Measurements from ENCODE around the gene FAM171A2.

The FAM171A2 gene

GRCh38 chr17:44361292-44362260 lies 2.1 kb downstream of the FAM171A2 start:
- no peak for DNase-seq (ENCODE audit: extremely low read depth in 1 of 2, low read depth in 1 of 2)

DNA sequence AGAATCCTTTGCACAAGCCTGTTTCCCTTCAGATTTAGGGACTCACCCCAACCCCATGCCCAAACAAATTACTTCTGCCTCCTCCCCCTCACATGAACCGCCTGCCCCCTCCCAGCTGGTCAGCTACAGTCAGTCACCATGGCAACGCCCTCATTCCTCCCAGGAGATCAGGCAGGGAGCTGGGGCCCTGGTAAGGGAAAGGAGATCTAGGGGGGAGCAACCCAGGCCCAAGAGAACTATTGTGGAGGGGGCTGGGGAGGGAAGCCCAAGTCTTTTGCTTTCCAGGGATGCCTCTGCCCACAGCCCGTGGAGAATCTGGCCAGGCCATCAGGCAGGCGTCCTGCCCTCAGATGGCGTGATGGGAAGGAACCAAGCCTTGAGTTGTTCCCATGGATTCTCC lies 2.8 kb downstream of the FAM171A2 start:
- DNase-seq (ENCODE audit: extremely low read depth in 1 of 2, low read depth in 1 of 2) = no peak

DNA sequence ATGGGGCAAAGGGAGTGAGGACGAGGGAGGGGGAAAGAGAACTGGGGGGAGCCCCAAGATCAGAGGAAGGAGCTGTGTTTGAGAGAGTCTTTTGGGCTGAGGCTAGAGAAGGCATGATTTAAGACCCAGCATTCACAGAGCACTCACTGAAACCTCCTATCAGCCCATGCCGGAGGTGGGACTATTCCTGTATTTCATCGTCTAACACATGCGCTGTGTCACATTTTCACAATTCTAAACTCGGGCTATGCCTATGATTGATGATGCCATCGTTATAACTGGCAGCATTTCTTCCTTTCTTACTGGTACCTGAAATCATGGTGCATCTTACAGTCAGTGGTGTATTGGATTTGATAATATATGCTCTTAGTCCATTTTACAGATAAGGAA lies 3.5 kb downstream of the FAM171A2 start:
- no peak for DNase-seq (ENCODE audit: extremely low read depth in 1 of 2, low read depth in 1 of 2)

GRCh38 chr17:44359458-44360143 lies 4.1 kb downstream of the FAM171A2 start:
- no peak for DNase-seq (ENCODE audit: extremely low read depth in 1 of 2, low read depth in 1 of 2)

- no peak for DNase-seq (ENCODE audit: extremely low read depth in 1 of 2, low read depth in 1 of 2)
These were observed 4.6 kb downstream of the FAM171A2 start for GRCh38 chr17:44359006-44359405.

DNA sequence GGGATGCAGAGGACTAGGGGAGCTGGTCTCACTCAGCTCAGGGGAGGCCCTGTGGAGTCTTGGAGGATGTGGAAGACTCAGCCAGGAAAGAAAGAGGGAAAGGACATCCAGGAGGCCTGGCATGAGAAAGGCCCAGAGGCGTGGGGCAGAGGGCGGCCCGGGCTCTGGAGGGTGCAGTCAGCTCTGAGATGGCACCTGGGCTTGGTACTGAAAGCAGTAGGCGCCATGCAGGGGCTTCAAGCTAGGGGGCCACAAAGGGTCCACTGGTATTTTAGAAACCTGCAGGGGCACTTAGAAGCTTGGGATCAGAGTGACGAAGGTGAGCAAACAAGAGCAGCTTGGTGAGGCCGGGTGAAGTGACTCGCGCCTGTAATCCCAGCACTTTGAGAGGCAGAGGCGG lies 5.6 kb downstream of the FAM171A2 start:
- no peak for DNase-seq (ENCODE audit: extremely low read depth in 1 of 2, low read depth in 1 of 2)

DNA sequence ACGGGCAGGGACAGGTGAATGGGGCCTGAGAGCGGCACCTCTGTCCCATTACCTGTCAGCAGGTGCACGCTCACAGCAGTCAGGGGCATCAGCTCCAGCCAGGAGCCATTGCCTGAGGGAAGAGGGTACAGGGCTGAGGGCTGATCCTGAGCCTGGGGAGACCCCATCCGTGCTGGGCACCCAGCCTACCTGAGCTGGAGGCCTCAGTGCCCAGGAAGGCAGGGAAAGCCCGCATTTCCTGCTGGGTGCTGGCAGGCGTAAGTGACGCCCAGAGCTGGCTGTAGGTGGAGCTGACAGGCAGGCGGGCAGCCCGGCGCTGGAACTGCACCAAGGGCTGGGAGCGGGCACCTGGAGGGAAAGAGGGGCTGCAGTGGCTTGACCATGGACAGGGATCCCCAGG lies 7.4 kb downstream of the FAM171A2 start:
- DNase-seq (ENCODE audit: extremely low read depth in 1 of 2, low read depth in 1 of 2) = no peak

DNA sequence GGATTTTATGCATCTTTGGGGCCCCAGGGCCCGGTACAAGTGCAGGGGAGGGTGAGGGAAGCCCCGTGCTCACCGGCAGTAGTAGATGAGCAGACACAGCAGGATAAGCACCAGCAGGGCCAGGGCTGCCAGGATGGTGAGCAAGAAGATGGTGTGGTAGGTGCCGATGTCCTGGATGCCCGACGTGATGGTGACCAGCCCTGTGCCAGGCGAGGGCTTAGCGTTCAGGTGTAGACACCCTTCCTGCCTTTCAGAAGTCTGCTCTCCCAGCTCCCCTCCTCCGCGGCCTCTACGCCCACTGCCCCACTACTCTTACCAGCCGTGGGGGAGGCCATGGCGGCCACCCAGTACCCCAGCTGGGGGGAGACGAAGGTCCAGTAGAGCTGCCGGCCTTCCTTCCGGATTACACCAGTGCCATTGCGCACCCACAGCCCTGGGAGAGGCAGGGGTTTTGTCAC lies 8.0 kb downstream of the FAM171A2 start:
- no peak for DNase-seq (ENCODE audit: extremely low read depth in 1 of 2, low read depth in 1 of 2)

- peak; percentile 23 to 56 for DNase-seq (ENCODE audit: extremely low read depth in 1 of 2, low read depth in 1 of 2)
These were observed 8.8 kb downstream of the FAM171A2 start for GRCh38 chr17:44354582-44355561.

DNA sequence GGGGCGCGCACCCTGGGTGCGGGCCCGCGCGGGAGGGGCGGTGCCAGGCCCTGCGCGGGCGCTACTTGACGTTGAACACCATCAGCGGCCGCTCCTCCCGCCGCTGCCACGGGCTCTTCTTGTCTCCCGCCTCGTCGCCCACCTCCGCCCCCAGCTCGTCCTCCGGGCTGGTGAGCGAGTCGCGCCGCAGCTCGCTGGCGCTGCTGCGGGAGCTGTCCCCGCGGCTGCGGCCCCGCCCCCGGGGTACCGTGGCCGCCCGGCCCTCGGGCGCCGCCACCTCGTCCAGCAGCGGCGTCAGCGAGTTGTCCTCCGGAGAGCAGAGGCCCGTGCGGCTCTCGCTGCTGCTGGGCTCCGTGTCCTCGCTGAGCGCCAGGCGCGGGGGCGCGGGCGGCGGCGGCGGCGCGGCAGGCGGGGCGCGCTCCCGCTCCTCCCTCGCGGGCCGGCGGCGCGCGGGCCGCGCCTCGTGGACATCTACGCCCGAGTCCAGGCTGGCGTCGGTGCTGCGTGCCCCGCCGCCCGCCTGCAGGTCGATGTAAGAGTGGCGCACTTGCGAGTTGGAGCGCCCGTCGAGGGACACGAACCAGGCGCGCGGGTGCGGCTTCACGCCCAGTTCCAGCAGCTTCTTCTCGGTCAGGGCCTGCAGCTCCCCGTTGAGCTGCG lies 9.9 kb downstream of the FAM171A2 start:
- no peak for DNase-seq (ENCODE audit: extremely low read depth in 1 of 2, low read depth in 1 of 2)

DNA sequence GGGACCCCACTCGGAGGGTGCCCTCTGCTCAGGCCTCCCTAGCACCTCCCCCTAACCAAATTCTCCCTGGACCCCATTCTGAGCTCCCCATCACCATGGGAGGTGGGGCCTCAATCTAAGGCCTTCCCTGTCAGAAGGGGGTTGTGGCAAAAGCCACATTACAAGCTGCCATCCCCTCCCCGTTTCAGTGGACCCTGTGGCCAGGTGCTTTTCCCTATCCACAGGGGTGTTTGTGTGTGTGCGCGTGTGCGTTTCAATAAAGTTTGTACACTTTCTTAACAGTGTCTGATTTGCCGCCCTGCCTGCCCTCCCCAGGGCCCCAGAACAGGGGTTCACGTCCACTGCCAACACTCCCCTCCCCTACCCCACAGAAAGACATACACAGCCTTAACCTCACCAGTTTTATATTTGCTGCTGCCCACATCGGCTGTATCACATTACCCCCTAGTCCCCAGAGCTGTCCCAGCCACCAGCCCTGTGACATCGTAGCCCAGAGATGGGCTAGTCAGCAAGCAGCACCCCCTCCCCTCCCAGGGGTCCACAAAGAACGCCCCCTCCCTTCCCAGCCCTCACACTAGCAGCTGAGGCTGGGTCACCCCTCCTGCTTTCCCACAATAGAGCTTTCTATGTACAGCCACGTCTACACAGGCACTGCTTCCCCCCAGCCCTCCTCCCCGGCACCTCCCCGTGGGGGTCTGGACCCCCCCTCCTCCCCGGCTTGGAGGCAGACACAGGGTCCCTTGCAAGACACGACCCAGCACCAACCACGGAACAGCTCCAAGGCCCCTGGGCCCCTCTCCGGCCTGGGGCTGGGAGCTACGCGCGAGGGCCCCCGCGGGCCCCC lies 10.6 kb downstream of the FAM171A2 start:
- no peak for DNase-seq (ENCODE audit: extremely low read depth in 1 of 2, low read depth in 1 of 2)

- DNase-seq (ENCODE audit: extremely low read depth in 1 of 2, low read depth in 1 of 2) = no peak
These were observed 11.5 kb downstream of the FAM171A2 start for GRCh38 chr17:44351961-44352827.

GRCh38 chr17:44351464-44351863 lies 12.2 kb downstream of the FAM171A2 start:
- DNase-seq (ENCODE audit: extremely low read depth in 1 of 2, low read depth in 1 of 2) = no peak

- peak; percentile 45 to 60 for DNase-seq (ENCODE audit: extremely low read depth in 1 of 2, low read depth in 1 of 2)
These were observed 12.9 kb downstream of the FAM171A2 start for GRCh38 chr17:44350733-44351226.

DNA sequence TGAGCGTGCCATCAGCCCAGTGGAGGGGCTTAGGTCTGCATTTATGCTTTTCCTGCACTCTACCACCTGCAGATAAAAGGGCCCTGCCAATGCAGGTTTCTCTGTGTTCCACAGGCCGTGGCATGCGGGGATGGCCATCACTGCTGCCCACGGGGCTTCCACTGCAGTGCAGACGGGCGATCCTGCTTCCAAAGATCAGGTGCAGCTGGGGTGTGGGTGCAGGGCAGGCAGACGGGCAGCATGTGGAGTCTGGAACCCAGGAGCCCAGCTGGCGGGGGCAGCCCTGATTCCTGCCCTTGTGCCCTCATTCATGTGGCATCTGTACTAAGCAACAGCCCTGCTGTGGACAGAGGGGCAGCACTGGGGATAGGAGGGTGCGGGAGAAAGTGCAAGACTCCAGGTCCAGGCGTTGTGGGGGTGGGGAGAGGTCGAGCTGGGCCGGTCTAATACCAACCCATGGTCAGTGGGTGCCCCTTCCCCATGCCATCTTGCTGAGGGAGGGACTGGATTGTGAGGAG lies 14.0 kb downstream of the FAM171A2 start:
- DNase-seq (ENCODE audit: extremely low read depth in 1 of 2, low read depth in 1 of 2) = no peak

GRCh38 chr17:44348988-44349364 lies 14.7 kb downstream of the FAM171A2 start:
- no peak for DNase-seq (ENCODE audit: extremely low read depth in 1 of 2, low read depth in 1 of 2)

DNA sequence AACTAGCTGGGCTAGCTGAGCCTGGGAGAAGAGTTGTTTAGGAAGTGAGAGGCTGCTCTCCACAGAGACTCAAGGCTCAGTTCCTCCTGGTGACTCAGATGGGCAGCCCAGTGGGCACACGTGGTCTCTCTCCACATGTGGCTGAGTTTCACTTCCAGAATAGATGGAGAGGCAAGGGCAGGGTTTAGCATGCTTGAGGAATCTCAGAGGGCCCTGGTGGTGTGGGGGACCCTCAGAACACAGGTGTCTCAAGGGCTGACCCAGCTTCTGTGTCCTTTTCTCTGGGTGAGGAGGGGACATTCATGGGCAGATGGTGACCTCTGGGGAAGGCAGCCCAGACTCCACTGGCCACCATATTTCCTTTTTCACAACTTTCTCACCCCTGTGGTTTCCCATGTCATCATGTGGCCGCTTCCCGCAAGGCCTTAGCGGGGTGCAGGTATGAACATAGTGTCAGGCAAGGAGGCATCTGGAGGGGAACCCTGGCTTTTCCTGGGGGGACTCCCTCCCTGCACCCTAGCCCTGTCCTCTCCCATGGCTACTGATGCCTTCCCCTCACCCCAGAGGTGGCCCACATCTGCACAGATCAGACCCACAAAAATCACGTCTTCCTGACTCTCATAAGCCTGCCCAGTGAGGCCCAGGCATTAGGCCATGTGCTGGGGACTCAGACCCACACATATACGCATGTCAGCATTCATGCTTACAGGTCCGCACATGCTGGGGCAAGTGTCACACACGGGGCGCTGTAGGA lies 15.2 kb downstream of the FAM171A2 start:
- DNase-seq (ENCODE audit: extremely low read depth in 1 of 2, low read depth in 1 of 2) = no peak
